ENCODE data around the gene SFTPA1. TPM values are rescaled to one million over a fixed set of nuclear protein-coding genes. Genes with fewer than 3 reads are reported as not detected.

Gene SFTPA1
- total and polyA plus RNA-seq, 2 of the 13 experiments (the other 11 are each of a cell fraction or from before 2014, with no cell fraction given), result not detected

DNA sequence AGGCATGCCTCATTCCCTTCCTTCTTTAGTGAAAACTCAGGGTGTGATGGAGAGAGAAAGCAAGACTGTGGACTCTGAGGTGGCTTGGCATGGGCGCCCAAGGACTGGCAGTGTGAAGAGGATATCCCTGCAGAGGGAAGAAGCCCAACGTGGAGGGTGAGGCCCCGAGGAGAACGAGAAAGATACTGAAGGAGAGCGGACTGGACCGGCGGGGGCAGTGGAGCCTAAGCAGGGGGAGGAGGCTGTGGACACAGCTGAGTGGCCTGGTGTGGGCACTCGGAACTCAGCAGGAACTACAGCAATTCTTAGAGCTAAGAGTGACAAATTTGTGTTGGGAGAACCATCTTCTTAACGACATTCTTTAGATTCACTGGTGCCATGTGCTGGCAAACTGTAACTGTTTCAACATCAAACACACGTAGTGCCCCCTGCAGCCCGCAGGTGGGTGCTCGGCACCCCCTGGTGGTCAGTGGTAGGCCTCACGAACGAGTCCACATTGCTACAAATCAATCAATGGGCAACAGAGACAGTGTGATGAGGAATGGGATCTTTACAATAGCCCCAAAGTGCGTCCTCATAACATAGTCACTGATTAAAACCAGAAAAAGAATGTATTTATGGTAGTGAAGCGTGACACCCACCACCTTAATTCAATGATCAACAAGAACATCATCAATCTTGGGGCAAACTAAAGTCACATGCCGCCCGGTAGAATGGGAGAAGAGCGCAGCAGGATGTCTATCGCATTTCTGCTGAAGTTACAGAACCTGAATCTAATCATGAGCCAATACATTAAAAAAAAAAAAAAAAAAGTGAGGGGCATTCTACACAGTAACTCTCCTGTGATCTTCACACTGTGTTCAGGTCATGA, 2.0 kb upstream of the SFTPA1 start (continued):
- no peak for TF ChIP-seq KDM1A (CRISPR knock-in tag; IDR thresholded peaks at IDR 0.05)
- TF ChIP-seq SALL1 (CRISPR knock-in tag; IDR thresholded peaks at IDR 0.05), result no peak
- TF ChIP-seq ZNF775 (CRISPR knock-in tag; IDR thresholded peaks at IDR 0.05; ENCODE audit: borderline replicate concordance), result no peak
- TF ChIP-seq GFI1 (CRISPR knock-in tag; IDR thresholded peaks at IDR 0.05; ENCODE audit: borderline replicate concordance), result no peak
- TF ChIP-seq, protein P1, sequence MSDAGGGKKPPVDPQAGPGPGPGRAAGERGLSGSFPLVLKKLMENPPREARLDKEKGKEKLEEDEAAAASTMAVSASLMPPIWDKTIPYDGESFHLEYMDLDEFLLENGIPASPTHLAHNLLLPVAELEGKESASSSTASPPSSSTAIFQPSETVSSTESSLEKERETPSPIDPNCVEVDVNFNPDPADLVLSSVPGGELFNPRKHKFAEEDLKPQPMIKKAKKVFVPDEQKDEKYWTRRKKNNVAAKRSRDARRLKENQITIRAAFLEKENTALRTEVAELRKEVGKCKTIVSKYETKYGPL (CRISPR knock-in tag; IDR thresholded peaks at IDR 0.05), result no peak
- TF ChIP-seq POGZ (CRISPR knock-in tag; IDR thresholded peaks at IDR 0.05), result no peak
- no peak for TF ChIP-seq SRSF1 (optimal IDR thresholded peaks at IDR 0.05; ENCODE audit: low read depth, low read length)
- no peak for TF ChIP-seq ONECUT2 (CRISPR knock-in tag; IDR thresholded peaks at IDR 0.05)
- no peak for TF ChIP-seq ZNF235 (CRISPR knock-in tag; IDR thresholded peaks at IDR 0.05; ENCODE audit: borderline replicate concordance)
- TF ChIP-seq SMAD3 (CRISPR knock-in tag; IDR thresholded peaks at IDR 0.05), result 0 out of 2 replicates have a peak, but pooled peaks have one; percentile 32
- no peak for TF ChIP-seq NFYB (CRISPR knock-in tag; IDR thresholded peaks at IDR 0.05)
- TF ChIP-seq MEF2D (CRISPR knock-in tag; IDR thresholded peaks at IDR 0.05), result no peak
- no peak for TF ChIP-seq NFIB (CRISPR knock-in tag; IDR thresholded peaks at IDR 0.05; ENCODE audit: borderline replicate concordance)
- no peak for TF ChIP-seq TOE1 (CRISPR knock-in tag; IDR thresholded peaks at IDR 0.05)
- TF ChIP-seq RAD21 (CRISPR knock-in tag; IDR thresholded peaks at IDR 0.05), result peak; percentile 79
- no peak for TF ChIP-seq ZNF879 (CRISPR knock-in tag; IDR thresholded peaks at IDR 0.05)
- no peak for TF ChIP-seq ZSCAN22 (CRISPR knock-in tag; IDR thresholded peaks at IDR 0.05)
- TF ChIP-seq RCOR2 (CRISPR knock-in tag; IDR thresholded peaks at IDR 0.05), result no peak
- no peak for TF ChIP-seq ZNF17 (CRISPR knock-in tag; IDR thresholded peaks at IDR 0.05)
- TF ChIP-seq, protein P2, sequence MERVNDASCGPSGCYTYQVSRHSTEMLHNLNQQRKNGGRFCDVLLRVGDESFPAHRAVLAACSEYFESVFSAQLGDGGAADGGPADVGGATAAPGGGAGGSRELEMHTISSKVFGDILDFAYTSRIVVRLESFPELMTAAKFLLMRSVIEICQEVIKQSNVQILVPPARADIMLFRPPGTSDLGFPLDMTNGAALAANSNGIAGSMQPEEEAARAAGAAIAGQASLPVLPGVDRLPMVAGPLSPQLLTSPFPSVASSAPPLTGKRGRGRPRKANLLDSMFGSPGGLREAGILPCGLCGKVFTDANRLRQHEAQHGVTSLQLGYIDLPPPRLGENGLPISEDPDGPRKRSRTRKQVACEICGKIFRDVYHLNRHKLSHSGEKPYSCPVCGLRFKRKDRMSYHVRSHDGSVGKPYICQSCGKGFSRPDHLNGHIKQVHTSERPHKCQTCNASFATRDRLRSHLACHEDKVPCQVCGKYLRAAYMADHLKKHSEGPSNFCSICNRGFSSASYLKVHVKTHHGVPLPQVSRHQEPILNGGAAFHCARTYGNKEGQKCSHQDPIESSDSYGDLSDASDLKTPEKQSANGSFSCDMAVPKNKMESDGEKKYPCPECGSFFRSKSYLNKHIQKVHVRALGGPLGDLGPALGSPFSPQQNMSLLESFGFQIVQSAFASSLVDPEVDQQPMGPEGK (CRISPR knock-in tag; IDR thresholded peaks at IDR 0.05), result peak; percentile 22; the same call in 1 of the 2 replicates
- TF ChIP-seq, protein P3, sequence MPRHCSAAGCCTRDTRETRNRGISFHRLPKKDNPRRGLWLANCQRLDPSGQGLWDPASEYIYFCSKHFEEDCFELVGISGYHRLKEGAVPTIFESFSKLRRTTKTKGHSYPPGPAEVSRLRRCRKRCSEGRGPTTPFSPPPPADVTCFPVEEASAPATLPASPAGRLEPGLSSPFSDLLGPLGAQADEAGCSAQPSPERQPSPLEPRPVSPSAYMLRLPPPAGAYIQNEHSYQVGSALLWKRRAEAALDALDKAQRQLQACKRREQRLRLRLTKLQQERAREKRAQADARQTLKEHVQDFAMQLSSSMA (CRISPR knock-in tag; IDR thresholded peaks at IDR 0.05), result no peak
- TF ChIP-seq NR1H2 (CRISPR knock-in tag; IDR thresholded peaks at IDR 0.05; ENCODE audit: borderline replicate concordance, low read depth), result no peak
- no peak for TF ChIP-seq ZNF331 (CRISPR knock-in tag; IDR thresholded peaks at IDR 0.05)
- no peak for TF ChIP-seq YEATS4 (CRISPR knock-in tag; IDR thresholded peaks at IDR 0.05; ENCODE audit: borderline replicate concordance)
- TF ChIP-seq, protein P4, sequence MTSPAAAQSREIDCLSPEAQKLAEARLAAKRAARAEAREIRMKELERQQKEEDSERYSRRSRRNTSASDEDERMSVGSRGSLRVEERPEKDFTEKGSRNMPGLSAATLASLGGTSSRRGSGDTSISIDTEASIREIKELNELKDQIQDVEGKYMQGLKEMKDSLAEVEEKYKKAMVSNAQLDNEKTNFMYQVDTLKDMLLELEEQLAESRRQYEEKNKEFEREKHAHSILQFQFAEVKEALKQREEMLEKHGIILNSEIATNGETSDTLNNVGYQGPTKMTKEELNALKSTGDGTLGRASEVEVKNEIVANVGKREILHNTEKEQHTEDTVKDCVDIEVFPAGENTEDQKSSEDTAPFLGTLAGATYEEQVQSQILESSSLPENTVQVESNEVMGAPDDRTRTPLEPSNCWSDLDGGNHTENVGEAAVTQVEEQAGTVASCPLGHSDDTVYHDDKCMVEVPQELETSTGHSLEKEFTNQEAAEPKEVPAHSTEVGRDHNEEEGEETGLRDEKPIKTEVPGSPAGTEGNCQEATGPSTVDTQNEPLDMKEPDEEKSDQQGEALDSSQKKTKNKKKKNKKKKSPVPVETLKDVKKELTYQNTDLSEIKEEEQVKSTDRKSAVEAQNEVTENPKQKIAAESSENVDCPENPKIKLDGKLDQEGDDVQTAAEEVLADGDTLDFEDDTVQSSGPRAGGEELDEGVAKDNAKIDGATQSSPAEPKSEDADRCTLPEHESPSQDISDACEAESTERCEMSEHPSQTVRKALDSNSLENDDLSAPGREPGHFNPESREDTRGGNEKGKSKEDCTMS (CRISPR knock-in tag; conservative IDR thresholded peaks at IDR 0.05), result no peak
- TF ChIP-seq XRCC5 (optimal IDR thresholded peaks at IDR 0.05; ENCODE audit: low read length), result peak; percentile 63
